AG09319 (cell line): ENCODE measurements around the gene CCN5.

Experiments used
- DNase-seq: peaks from one replicate; pipeline ENCODE4 v3.0.0-alpha.2; 2010; ENCODE audit warnings: low read depth; ENCODE audit errors: extremely low read depth
- TF ChIP-seq, protein P1 (sequence below): IDR thresholded peaks from 2 replicates; pipeline ENCODE4 v1.5.1; 2011; ENCODE audit warnings: low read depth, mild to moderate bottlenecking, inconsistent platforms, low read length, moderate library complexity

Gene CCN5

DNA sequence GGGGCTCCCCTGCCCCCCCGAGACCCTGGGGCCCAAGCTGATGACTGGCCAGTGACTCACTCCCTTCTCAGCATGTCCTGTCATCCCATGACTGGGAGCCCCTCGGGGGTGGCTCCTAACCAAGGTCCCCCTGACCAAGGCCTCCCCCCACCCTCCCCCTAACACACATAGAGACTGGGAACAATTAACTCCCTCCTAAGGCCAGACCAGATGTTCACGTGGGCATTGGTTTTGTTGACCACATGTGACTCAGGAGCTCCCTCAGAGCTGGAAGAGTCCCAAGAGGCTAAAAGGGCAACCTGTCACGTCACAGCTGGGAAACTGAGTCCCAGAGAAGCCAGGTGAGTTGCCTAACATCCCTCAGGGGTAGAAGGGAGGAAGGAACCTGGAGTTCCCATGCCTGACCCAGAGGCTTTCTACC is 10.6 kb upstream of the CCN5 start:
- TF ChIP-seq, protein P1, sequence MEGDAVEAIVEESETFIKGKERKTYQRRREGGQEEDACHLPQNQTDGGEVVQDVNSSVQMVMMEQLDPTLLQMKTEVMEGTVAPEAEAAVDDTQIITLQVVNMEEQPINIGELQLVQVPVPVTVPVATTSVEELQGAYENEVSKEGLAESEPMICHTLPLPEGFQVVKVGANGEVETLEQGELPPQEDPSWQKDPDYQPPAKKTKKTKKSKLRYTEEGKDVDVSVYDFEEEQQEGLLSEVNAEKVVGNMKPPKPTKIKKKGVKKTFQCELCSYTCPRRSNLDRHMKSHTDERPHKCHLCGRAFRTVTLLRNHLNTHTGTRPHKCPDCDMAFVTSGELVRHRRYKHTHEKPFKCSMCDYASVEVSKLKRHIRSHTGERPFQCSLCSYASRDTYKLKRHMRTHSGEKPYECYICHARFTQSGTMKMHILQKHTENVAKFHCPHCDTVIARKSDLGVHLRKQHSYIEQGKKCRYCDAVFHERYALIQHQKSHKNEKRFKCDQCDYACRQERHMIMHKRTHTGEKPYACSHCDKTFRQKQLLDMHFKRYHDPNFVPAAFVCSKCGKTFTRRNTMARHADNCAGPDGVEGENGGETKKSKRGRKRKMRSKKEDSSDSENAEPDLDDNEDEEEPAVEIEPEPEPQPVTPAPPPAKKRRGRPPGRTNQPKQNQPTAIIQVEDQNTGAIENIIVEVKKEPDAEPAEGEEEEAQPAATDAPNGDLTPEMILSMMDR = no peak
- peak; percentile 80 for DNase-seq

DNA sequence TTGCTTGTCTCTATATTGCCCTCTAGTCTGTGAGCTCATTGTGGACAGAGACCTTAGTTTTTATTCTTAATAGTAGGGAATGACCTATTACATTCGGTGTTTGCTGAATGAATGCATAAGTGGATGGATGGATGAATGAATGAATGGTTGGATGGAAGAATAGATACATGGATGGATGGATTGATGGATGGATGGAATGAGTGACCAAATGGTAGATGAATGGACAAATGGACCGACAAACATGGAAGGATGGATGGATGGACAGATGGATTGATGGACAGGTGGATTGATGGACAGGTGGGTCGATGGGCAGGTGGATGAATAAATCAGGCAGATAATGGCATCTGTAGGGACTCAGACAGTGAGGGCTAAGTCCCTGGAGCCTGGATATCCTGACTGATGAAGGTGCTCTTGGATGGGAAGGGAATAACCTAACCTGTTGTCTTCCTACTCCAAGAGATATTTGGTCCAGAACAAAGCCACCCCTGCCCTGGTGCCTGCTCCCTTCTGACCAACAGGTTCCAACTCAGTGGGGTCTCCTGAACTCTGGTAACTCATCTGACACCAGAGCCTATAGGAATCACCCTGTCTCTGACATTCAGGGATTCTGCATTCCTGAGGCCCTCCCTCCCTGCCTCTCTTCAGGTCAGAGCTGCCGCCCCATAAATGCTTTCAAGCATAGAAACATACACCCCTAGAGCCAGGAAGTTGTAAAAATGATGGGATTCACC is 9.6 kb upstream of the CCN5 start:
- no peak for DNase-seq
- TF ChIP-seq, protein P1 = no peak

DNA sequence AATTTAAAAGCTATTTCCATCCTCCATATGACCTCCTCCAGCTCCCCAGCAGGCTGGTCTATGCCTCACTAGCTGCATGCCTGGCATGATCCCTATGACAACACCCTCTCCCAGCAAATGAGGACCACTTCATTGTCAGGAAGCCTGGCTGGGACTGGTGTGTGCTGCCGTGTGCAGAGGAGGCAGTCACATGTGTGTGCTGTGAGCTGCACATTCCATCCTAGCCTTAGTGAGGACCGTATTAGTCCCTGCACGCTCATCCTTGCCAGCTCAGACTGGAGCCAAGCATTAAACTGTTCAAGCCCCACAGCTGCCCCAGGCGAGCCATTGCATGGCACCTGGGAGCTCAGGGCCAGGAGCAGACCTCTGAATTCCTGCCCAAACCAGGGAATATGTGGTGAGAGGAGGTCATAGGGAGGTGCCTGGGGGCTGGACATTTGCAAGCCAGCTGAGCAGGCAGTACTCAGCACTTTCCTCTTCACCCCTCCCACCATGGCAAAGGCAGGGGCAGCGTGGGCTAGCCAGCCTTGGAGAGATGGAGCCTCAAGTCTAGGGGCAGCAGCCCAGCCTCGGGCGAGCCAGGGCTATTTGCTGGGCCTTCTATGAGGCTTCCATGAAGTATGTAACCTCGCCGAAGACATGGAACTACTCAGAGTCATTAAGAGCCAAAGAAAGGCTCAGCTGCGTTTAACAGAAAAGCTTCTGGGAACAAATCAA is 8.7 kb upstream of the CCN5 start:
- TF ChIP-seq, protein P1 = no peak
- no peak for DNase-seq

GRCh38 chr20:44707018-44707579 is 8.1 kb upstream of the CCN5 start:
- TF ChIP-seq, protein P1 = no peak
- no peak for DNase-seq

GRCh38 chr20:44709380-44709779 is 5.8 kb upstream of the CCN5 start:
- TF ChIP-seq, protein P1 = no peak
- no peak for DNase-seq

GRCh38 chr20:44709797-44710196 is 5.4 kb upstream of the CCN5 start:
- TF ChIP-seq, protein P1 = no peak

DNA sequence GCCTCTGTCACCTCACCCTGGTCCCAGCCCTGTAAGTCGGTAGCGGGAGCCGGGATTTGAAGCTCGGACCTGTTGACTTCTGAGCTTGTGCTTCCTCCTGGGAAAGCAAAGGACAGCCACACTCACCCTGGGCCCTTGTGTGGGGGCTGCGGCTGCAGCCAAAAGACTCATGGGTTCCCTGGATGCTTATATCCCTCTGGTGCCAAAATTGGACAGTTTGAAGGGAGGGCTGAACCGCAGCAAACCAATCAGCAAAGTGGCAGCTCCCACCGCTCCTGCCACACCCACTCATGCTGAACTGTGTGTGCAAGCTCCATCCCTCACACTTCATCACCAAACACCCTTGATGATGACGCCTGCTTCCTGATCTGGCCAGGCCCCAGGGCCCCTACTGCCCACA is 3.9 kb upstream of the CCN5 start:
- DNase-seq = no peak
- TF ChIP-seq, protein P1 = no peak

More at GRCh38 chr20:44709797-44710196, 5.4 kb upstream of the CCN5 start:
- DNase-seq = no peak
